ENCODE data around the gene MGA. TPM values are rescaled to one million over a fixed set of nuclear protein-coding genes. Genes with fewer than 3 reads are reported as not detected.

Gene MGA
- 112 TPM for total RNA-seq

GRCh38 chr15:41660235-41661077, at the start of gene MGA:
TSS of gene MGA (plus strand) at chr15:41660405.
- peak; percentile 76 for DNase-seq

- no peak for DNase-seq
Observed at GRCh38 chr15:41620536-41621199, 39.5 kb upstream of the MGA start.

GRCh38 chr15:41621200-41622193, 38.7 kb upstream of the MGA start:
- peak; percentile 84 for DNase-seq

GRCh38 chr15:41622901-41623300, 37.3 kb upstream of the MGA start:
- no peak for DNase-seq

- DNase-seq, result no peak
Observed at GRCh38 chr15:41627203-41627602, 33.0 kb upstream of the MGA start.

GRCh38 chr15:41629463-41629862, 30.7 kb upstream of the MGA start:
- DNase-seq, result no peak

GRCh38 chr15:41629883-41630282, 30.3 kb upstream of the MGA start:
- no peak for DNase-seq

- DNase-seq, result no peak
Observed at GRCh38 chr15:41630616-41631217, 29.5 kb upstream of the MGA start.

GRCh38 chr15:41631880-41632470, 28.2 kb upstream of the MGA start:
- no peak for DNase-seq

- DNase-seq, result no peak
Observed at GRCh38 chr15:41633609-41634008, 26.6 kb upstream of the MGA start.

GRCh38 chr15:41634072-41634626, 26.1 kb upstream of the MGA start:
- DNase-seq, result no peak

- DNase-seq, result no peak
Observed at GRCh38 chr15:41637086-41637485, 23.1 kb upstream of the MGA start.

GRCh38 chr15:41640985-41641384, 19.2 kb upstream of the MGA start:
- DNase-seq, result no peak

GRCh38 chr15:41647262-41647661, 12.9 kb upstream of the MGA start:
- no peak for DNase-seq

- no peak for DNase-seq
Observed at GRCh38 chr15:41648097-41648496, 12.1 kb upstream of the MGA start.

GRCh38 chr15:41648770-41649169, 11.4 kb upstream of the MGA start:
- DNase-seq, result no peak

- DNase-seq, result no peak
Observed at GRCh38 chr15:41650806-41651205, 9.4 kb upstream of the MGA start.

GRCh38 chr15:41651373-41651772, 8.8 kb upstream of the MGA start:
- no peak for DNase-seq

- DNase-seq, result no peak
Observed at GRCh38 chr15:41653760-41654159, 6.4 kb upstream of the MGA start.

- DNase-seq, result no peak
Observed at GRCh38 chr15:41655716-41656115, 4.5 kb upstream of the MGA start.

GRCh38 chr15:41656188-41656587, 4.0 kb upstream of the MGA start:
- no peak for DNase-seq

All from occipital lobe (tissue), 2 donors.